ENCODE data around the gene DEFB121. TPM values are rescaled to one million over a fixed set of nuclear protein-coding genes. Genes with fewer than 3 reads are reported as not detected.
"Not testable (repeated sequence)": the region's sequence is repeated elsewhere in the genome, so short reads cannot be mapped to it uniquely, and the experiment has no call there.

The DEFB121 gene
- total RNA-seq, 1 donor from 2014 or later = not detected

DNA sequence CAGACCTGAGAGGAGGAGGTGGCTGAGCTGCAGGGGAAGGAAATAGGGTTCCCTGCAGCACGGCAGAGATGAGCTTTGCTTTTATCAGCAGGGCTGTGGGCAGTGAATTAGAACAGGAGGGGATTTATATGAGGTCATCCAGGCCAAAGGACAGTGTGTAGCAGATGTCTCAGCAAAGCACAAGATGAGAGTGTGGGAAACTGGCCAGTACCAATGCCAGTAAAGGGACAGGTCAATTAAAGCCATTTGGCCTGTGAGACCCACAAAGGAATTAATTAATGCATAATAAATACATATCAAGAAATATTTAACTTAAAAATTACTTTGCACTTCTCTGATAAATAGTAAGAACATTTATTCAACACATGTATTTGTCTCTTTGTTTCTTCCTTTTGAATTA, 15.5 kb downstream of the DEFB121 start, which contains the start of gene DEFB119:
Gene DEFB119 (minus strand): TSS at position 101 of the 400 bp plus-strand sequence. CDS start 107 bp downstream, outside the sequence.
- no peak within 1 kb of the TSS for H3K4me3 ChIP-seq
- TF ChIP-seq, protein P1, sequence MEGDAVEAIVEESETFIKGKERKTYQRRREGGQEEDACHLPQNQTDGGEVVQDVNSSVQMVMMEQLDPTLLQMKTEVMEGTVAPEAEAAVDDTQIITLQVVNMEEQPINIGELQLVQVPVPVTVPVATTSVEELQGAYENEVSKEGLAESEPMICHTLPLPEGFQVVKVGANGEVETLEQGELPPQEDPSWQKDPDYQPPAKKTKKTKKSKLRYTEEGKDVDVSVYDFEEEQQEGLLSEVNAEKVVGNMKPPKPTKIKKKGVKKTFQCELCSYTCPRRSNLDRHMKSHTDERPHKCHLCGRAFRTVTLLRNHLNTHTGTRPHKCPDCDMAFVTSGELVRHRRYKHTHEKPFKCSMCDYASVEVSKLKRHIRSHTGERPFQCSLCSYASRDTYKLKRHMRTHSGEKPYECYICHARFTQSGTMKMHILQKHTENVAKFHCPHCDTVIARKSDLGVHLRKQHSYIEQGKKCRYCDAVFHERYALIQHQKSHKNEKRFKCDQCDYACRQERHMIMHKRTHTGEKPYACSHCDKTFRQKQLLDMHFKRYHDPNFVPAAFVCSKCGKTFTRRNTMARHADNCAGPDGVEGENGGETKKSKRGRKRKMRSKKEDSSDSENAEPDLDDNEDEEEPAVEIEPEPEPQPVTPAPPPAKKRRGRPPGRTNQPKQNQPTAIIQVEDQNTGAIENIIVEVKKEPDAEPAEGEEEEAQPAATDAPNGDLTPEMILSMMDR (IDR thresholded peaks at IDR 0.05; ENCODE audit: borderline replicate concordance) = no peak
- no peak within 1 kb of the TSS for H3K27ac ChIP-seq (replicated peaks)
- no peaks in the 10 kb centered on the region for H3K9me3 ChIP-seq (replicated peaks)
- no peaks in the 10 kb centered on the region for H3K4me1 ChIP-seq
- intact Hi-C loops (cut with micrococcal nuclease) = no loop called here
- no peaks in the 10 kb centered on the region for H3K36me3 ChIP-seq
- peaks cover 40% of the 10 kb centered on the region for H3K27me3 ChIP-seq (ENCODE audit: low read depth)
- no peak for DNase-seq

DNA sequence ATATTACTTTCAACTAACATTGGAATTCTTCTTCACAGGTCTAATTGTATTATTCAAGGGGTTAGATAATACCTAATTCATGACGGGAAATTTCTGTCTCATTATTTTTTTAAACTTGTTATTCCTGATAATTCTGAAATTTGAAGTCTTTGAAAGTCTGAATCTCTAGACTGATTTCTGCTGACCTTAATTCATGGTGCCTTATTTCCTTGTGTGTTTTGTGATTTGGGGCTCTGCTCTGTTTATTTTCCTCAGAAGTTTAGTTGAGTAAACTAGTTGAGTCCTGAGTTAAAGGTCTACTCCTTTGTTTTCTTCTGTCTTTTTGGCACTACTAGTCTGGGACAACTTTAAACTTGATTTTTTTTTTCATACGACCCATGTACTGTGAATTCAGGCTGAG, 31.7 kb downstream of the DEFB121 start:
- H3K27me3 ChIP-seq (ENCODE audit: low read depth) = peaks cover 12% of the 10 kb centered on the region
- TF ChIP-seq, protein P1 (IDR thresholded peaks at IDR 0.05; ENCODE audit: borderline replicate concordance) = no peak
- intact Hi-C loops (cut with micrococcal nuclease) = no loop called here

DNA sequence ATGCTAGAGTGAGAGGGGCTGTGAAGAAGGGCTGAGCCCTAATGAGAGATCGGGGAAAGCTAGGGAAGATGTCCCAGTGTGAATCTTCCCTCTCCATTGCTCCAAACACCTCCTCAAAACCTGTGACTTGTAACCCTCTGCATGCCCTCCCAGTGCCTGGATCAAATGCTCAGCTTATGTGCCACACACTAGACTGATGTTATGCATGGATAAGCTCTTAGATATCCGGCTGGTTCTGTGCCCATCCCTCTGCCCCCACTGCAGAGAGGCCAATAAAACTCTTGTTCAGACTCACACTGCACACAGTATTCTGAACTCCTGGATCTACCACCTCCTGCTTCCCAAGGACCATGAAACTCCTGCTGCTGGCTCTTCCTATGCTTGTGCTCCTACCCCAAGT, 37.7 kb downstream of the DEFB121 start, which contains the start of gene DEFB118:
Gene DEFB118 (plus strand): TSS at position 301 of the 400 bp plus-strand sequence. CDS start 50 bp downstream, at position 351.
- Histone ChIP-seq H3K27me3 (ENCODE audit: low read depth) (peaks cover 12% of the 10 kb centered on the region), H3K4me1 (no peaks in the 10 kb centered on the region), H3K27ac (replicated peaks) (no peak within 1 kb of the TSS), H3K9me3 (replicated peaks) (peaks cover 19% of the 10 kb centered on the region), H3K4me3 (no peak within 1 kb of the TSS), H3K36me3 (no peaks in the 10 kb centered on the region)
- TF ChIP-seq, protein P1 (IDR thresholded peaks at IDR 0.05; ENCODE audit: borderline replicate concordance) = no peak
- intact Hi-C loops (cut with micrococcal nuclease) = no loop called here
- DNase-seq = no peak

More for the DNA sequence above, 31.7 kb downstream of the DEFB121 start:
- Histone ChIP-seq H3K36me3 (no peaks in the 10 kb centered on the region), H3K4me3 (no peak overlapping the region), H3K4me1 (no peaks in the 10 kb centered on the region), H3K27ac (replicated peaks) (no peak overlapping the region), H3K9me3 (replicated peaks) (peaks cover 22% of the 10 kb centered on the region)
- no peak for DNase-seq

DNA sequence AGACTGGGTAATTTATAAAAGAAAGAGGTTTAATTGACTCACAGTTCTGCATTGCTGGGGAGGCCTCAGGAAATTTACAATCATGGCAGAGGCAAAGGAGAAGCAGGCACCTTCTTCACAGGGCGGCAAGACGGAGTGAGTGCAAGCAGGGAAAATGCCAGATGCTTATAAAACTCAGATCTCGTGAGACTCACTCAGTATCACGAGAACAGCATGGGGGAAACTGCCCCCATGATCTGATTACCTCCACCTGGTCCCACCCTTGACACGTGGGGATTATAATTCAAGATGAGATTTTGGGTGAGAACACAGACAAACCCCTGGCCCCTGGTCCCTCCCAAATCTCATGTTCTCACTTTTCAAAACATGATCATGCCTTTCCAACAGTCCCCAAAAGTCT, 41.7 kb downstream of the DEFB121 start:
- Histone ChIP-seq H3K9me3 (replicated peaks) (peaks cover 14% of the 10 kb centered on the region), H3K27me3 (ENCODE audit: low read depth) (peaks cover 12% of the 10 kb centered on the region)
- H3K27ac ChIP-seq (replicated peaks); H3K4me1 ChIP-seq; intact Hi-C loops (cut with micrococcal nuclease); H3K4me3 ChIP-seq; DNase-seq; H3K36me3 ChIP-seq: not testable (repeated sequence)

DNA sequence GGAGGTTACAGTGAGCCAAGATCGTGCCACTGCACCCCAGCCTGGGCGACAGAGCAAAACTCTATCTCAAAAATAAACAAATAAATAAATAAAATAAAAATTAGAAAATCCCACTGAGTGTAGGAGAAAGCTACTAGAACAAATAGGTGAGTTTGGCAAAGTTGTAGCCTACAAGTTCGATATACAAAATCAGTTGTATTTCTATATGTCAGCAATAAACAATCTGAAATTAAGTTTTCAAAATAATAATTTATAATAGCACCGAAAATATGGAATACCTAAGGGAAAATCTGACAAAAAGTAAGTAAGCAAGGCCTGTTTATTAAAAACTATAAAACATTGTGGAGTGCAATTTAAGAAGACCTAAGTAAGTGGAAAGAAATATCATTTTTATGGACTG, 42.7 kb downstream of the DEFB121 start:
- Histone ChIP-seq H3K4me1 (no peaks in the 10 kb centered on the region), H3K36me3 (no peaks in the 10 kb centered on the region), H3K9me3 (replicated peaks) (peaks cover 14% of the 10 kb centered on the region), H3K27ac (replicated peaks) (no peak overlapping the region), H3K27me3 (ENCODE audit: low read depth) (peaks cover 12% of the 10 kb centered on the region), H3K4me3 (no peak overlapping the region)
- DNase-seq = no peak
- TF ChIP-seq, protein P1 (IDR thresholded peaks at IDR 0.05; ENCODE audit: borderline replicate concordance) = no peak
- intact Hi-C loops (cut with micrococcal nuclease) = no loop called here

DNA sequence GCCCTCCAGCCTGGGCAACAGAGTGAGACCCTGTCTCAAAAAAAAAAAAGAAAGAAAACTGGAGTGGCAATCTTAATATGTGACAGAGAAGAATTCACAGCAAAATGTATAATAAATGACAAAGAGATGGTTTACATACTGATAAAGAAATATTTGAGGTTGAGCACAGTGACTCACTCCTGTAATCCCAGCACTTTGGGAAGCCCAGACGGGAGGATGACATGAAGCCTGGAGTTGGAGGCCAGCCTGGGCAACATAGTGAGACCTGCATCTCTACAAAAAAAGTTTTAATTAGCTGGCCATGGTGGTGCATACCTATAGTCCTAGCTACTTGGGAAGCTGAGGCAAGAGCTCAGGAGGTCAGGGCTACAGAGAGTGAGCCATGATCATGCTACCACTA, 50.0 kb downstream of the DEFB121 start:
- DNase-seq = no peak
- H3K9me3 ChIP-seq (replicated peaks) = peaks cover 23% of the 10 kb centered on the region
- no peaks in the 10 kb centered on the region for H3K36me3 ChIP-seq
- peaks cover 12% of the 10 kb centered on the region for H3K27me3 ChIP-seq (ENCODE audit: low read depth)
- intact Hi-C loops (cut with micrococcal nuclease) = no loop called here
- H3K27ac ChIP-seq (replicated peaks) = no peak overlapping the region
- H3K4me3 ChIP-seq = no peak overlapping the region
- TF ChIP-seq, protein P1 (IDR thresholded peaks at IDR 0.05; ENCODE audit: borderline replicate concordance) = no peak
- no peaks in the 10 kb centered on the region for H3K4me1 ChIP-seq

Other genes with a start within 250 kb of the DEFB121 start
- gene DEFB115, start 148.6 kb downstream of the DEFB121 start, total RNA-seq = not detected
- gene DEFB116, start 97.6 kb downstream of the DEFB121 start, total RNA-seq = not detected
- gene DEFB118, start 37.6 kb downstream of the DEFB121 start, total RNA-seq = not detected
- gene DEFB119, start 15.6 kb downstream of the DEFB121 start, total RNA-seq = not detected
- not detected for gene DEFB123, start 34.4 kb upstream of the DEFB121 start, total RNA-seq
- gene DEFB124, start 68.9 kb upstream of the DEFB121 start, total RNA-seq = not detected
- gene REM1, start 69.1 kb upstream of the DEFB121 start, total RNA-seq = 1.5 TPM
- 39.0 TPM for gene HM13, start 108.2 kb upstream of the DEFB121 start, total RNA-seq
- 91.5 TPM for gene ID1, start 199.1 kb upstream of the DEFB121 start, total RNA-seq
- 7.6 TPM for gene COX4I2, start 231.7 kb upstream of the DEFB121 start, total RNA-seq

Measured in left ventricle myocardium inferior (tissue), 1 donor.